ENCODE measurements around the gene SLC6A1.

SLC6A1 gene

GRCh38 chr3:10997196-10997595 is 4.6 kb downstream of the SLC6A1 start:
- no peaks in the 10 kb centered on the region for H3K36me3 Mint-ChIP-seq
- peaks cover 50% of the 10 kb centered on the region for H3K27me3 Mint-ChIP-seq
- no peaks in the 10 kb centered on the region for H3K9me3 Mint-ChIP-seq
- H3K4me3 Mint-ChIP-seq: no peak overlapping the region
- no peak overlapping the region for H3K27ac Mint-ChIP-seq
- peaks cover 2% of the 10 kb centered on the region for H3K4me1 Mint-ChIP-seq
- ATAC-seq: no peak

GRCh38 chr3:10998542-10998941 is 6.0 kb downstream of the SLC6A1 start:
- Mint-ChIP-seq H3K27me3 (peaks cover 45% of the 10 kb centered on the region), H3K4me3 (no peak overlapping the region)
- no peak for ATAC-seq

GRCh38 chr3:10999221-11000107 is 6.9 kb downstream of the SLC6A1 start:
- Mint-ChIP-seq H3K9me3 (no peaks in the 10 kb centered on the region), H3K27me3 (peaks cover 41% of the 10 kb centered on the region), H3K27ac (no peak overlapping the region), H3K4me1 (no peaks in the 10 kb centered on the region), H3K36me3 (no peaks in the 10 kb centered on the region), H3K4me3 (no peak overlapping the region)
- ATAC-seq: no peak

More at GRCh38 chr3:10998542-10998941, 6.0 kb downstream of the SLC6A1 start:
- Mint-ChIP-seq H3K4me1 (no peaks in the 10 kb centered on the region), H3K36me3 (no peaks in the 10 kb centered on the region), H3K9me3 (no peaks in the 10 kb centered on the region), H3K27ac (no peak overlapping the region)

GRCh38 chr3:11000528-11000927 is 8.0 kb downstream of the SLC6A1 start:
- H3K9me3 Mint-ChIP-seq: no peaks in the 10 kb centered on the region
- no peak overlapping the region for H3K4me3 Mint-ChIP-seq
- H3K4me1 Mint-ChIP-seq: no peaks in the 10 kb centered on the region
- H3K27ac Mint-ChIP-seq: no peak overlapping the region
- ATAC-seq: no peak
- H3K36me3 Mint-ChIP-seq: no peaks in the 10 kb centered on the region
- peaks cover 30% of the 10 kb centered on the region for H3K27me3 Mint-ChIP-seq

GRCh38 chr3:11001020-11001657 is 8.6 kb downstream of the SLC6A1 start:
- H3K9me3 Mint-ChIP-seq: no peaks in the 10 kb centered on the region
- no peak overlapping the region for H3K4me3 Mint-ChIP-seq
- H3K36me3 Mint-ChIP-seq: no peaks in the 10 kb centered on the region
- ATAC-seq: no peak
- H3K27ac Mint-ChIP-seq: no peak overlapping the region
- peaks cover 24% of the 10 kb centered on the region for H3K27me3 Mint-ChIP-seq
- no peaks in the 10 kb centered on the region for H3K4me1 Mint-ChIP-seq

GRCh38 chr3:11001658-11002021 is 9.1 kb downstream of the SLC6A1 start:
- Mint-ChIP-seq H3K9me3 (no peaks in the 10 kb centered on the region), H3K27ac (no peak overlapping the region), H3K4me3 (no peak overlapping the region), H3K36me3 (no peaks in the 10 kb centered on the region), H3K27me3 (peaks cover 23% of the 10 kb centered on the region), H3K4me1 (no peaks in the 10 kb centered on the region)
- no peak for ATAC-seq

GRCh38 chr3:11002371-11002807 is 9.8 kb downstream of the SLC6A1 start:
- H3K4me1 Mint-ChIP-seq: no peaks in the 10 kb centered on the region
- H3K27ac Mint-ChIP-seq: no peak overlapping the region
- H3K36me3 Mint-ChIP-seq: no peaks in the 10 kb centered on the region
- H3K4me3 Mint-ChIP-seq: no peak overlapping the region
- ATAC-seq: no peak
- H3K9me3 Mint-ChIP-seq: no peaks in the 10 kb centered on the region
- peaks cover 30% of the 10 kb centered on the region for H3K27me3 Mint-ChIP-seq

GRCh38 chr3:11004563-11004962 is 12.0 kb downstream of the SLC6A1 start:
- Mint-ChIP-seq H3K4me3 (no peak overlapping the region), H3K4me1 (no peaks in the 10 kb centered on the region), H3K36me3 (no peaks in the 10 kb centered on the region), H3K27ac (no peak overlapping the region), H3K9me3 (no peaks in the 10 kb centered on the region), H3K27me3 (peaks cover 17% of the 10 kb centered on the region)
- ATAC-seq: no peak

- H3K27ac Mint-ChIP-seq: no peak overlapping the region
- H3K27me3 Mint-ChIP-seq: peaks cover 12% of the 10 kb centered on the region
- no peaks in the 10 kb centered on the region for H3K36me3 Mint-ChIP-seq
- no peaks in the 10 kb centered on the region for H3K9me3 Mint-ChIP-seq
- H3K4me3 Mint-ChIP-seq: no peak overlapping the region
- no peak for ATAC-seq
- no peaks in the 10 kb centered on the region for H3K4me1 Mint-ChIP-seq
Measured at GRCh38 chr3:11005686-11006256, 13.2 kb downstream of the SLC6A1 start.

- no peak for ATAC-seq
- H3K36me3 Mint-ChIP-seq: no peaks in the 10 kb centered on the region
- H3K9me3 Mint-ChIP-seq: no peaks in the 10 kb centered on the region
- H3K4me1 Mint-ChIP-seq: no peaks in the 10 kb centered on the region
- no peak overlapping the region for H3K4me3 Mint-ChIP-seq
- no peak overlapping the region for H3K27ac Mint-ChIP-seq
- peaks cover 24% of the 10 kb centered on the region for H3K27me3 Mint-ChIP-seq
Measured at GRCh38 chr3:11006986-11007933, 14.7 kb downstream of the SLC6A1 start.

GRCh38 chr3:11009898-11010297 is 17.4 kb downstream of the SLC6A1 start:
- Mint-ChIP-seq H3K9me3 (no peaks in the 10 kb centered on the region), H3K27me3 (peaks cover 31% of the 10 kb centered on the region), H3K4me1 (no peaks in the 10 kb centered on the region), H3K36me3 (no peaks in the 10 kb centered on the region), H3K27ac (no peak overlapping the region), H3K4me3 (no peak overlapping the region)
- ATAC-seq: no peak

GRCh38 chr3:11010426-11011165 is 18.0 kb downstream of the SLC6A1 start:
- Mint-ChIP-seq H3K4me3 (no peak overlapping the region), H3K36me3 (no peaks in the 10 kb centered on the region), H3K27ac (no peak overlapping the region), H3K9me3 (no peaks in the 10 kb centered on the region), H3K27me3 (peaks cover 36% of the 10 kb centered on the region), H3K4me1 (no peaks in the 10 kb centered on the region)
- ATAC-seq: no peak

GRCh38 chr3:11014253-11014652 is 21.7 kb downstream of the SLC6A1 start:
- H3K4me1 Mint-ChIP-seq: no peaks in the 10 kb centered on the region
- no peak for ATAC-seq
- H3K4me3 Mint-ChIP-seq: no peak overlapping the region
- no peak overlapping the region for H3K27ac Mint-ChIP-seq
- peaks cover 47% of the 10 kb centered on the region for H3K27me3 Mint-ChIP-seq
- H3K36me3 Mint-ChIP-seq: no peaks in the 10 kb centered on the region
- no peaks in the 10 kb centered on the region for H3K9me3 Mint-ChIP-seq

- Mint-ChIP-seq H3K27ac (no peak overlapping the region), H3K36me3 (no peaks in the 10 kb centered on the region), H3K27me3 (peaks cover 47% of the 10 kb centered on the region), H3K9me3 (no peaks in the 10 kb centered on the region), H3K4me1 (no peaks in the 10 kb centered on the region), H3K4me3 (no peak overlapping the region)
- no peak for ATAC-seq
Measured at GRCh38 chr3:11014752-11015151, 22.2 kb downstream of the SLC6A1 start.
